Heart right ventricle (tissue), 16 donors: ENCODE results near the gene NDUFS3. TPM values are rescaled to one million over a fixed set of nuclear protein-coding genes. Genes with fewer than 3 reads are reported as not detected.

Source experiments
- ATAC-seq, 8 donors: fragments of 200-7000 bp; cut with Tn5 transposase; one replicate each; pipeline ENCODE4 v1.9.1; 2020; ENCODE audit warnings: mild to moderate bottlenecking in 8 of 8, moderate library complexity in 8 of 8, moderate number of reproducible peaks in 1 of 8
- DNase-seq, 2 donors: peaks; one replicate each; pipeline ENCODE4 v3.0.0-alpha.2; 2020
- H3K27ac ChIP-seq, 10 donors: fragments of 200-600 bp; sonication (generic) in 2 of 10; one replicate each; pipeline versions ENCODE4 v1.5.0 to v1.8.0; 2020 to 2022; ENCODE audit warnings: mild to moderate bottlenecking in 3 of 10
- H3K27me3 ChIP-seq, 7 donors: fragments of 200-600 bp; one replicate each; pipeline ENCODE4 v1.8.0; 2021 to 2022; ENCODE audit warnings: mild to moderate bottlenecking in 2 of 7
- H3K36me3 ChIP-seq, 9 donors: fragments of 200-600 bp; sonication (generic) in 1 of 9; one replicate each; pipeline versions ENCODE4 v1.5.0 to v1.8.0; 2020 to 2022; ENCODE audit warnings: mild to moderate bottlenecking in 2 of 9
- H3K4me1 ChIP-seq, 9 donors: fragments of 200-600 bp; sonication (generic) in 1 of 9; one replicate each; pipeline versions ENCODE4 v1.5.0 to v1.8.0; 2020 to 2022; ENCODE audit warnings: mild to moderate bottlenecking in 4 of 9
- H3K4me3 ChIP-seq, 10 donors: fragments of 200-600 bp; sonication (generic) in 2 of 10; one replicate each; pipeline versions ENCODE4 v1.5.0 to v1.8.0; 2020 to 2022; ENCODE audit warnings: mild to moderate bottlenecking in 7 of 10, moderate library complexity in 2 of 10
- H3K9me3 ChIP-seq, 11 donors: fragments of 200-600 bp in 10 of 11; sonication (generic) in 2 of 11; one replicate each; pipeline versions ENCODE4 v1.5.0 to v1.8.0; 2013 to 2022; ENCODE audit warnings: mild to moderate bottlenecking in 2 of 11, control low read depth in 1 of 11, moderate library complexity in 1 of 11
- WGBS, 2 donors: extraction: QIAGEN DNeasy Blood & Tissue Kit; methylation state at CpG; one replicate each; pipeline ENCODE4 v1.1.7; 2013; ENCODE audit warnings: inconsistent platforms in 1 of 2; 5-methylcytosine and 5-hydroxymethylcytosine counted together
- intact Hi-C, 10 donors: fragments of 100-400 bp; cut with DNase I; formaldehyde crosslinking; loops; one replicate each; pipeline versions ENCODE4 v1.11.1 to v1.14.2; 2022
- polyA plus RNA-seq, 2 donors: library from polyadenylated mRNA; stranded (reverse); fragments of 200-250 nt; gene quantifications; one replicate each; pipeline ENCODE4 v1.2.3, GENCODE V29; 2013
- total RNA-seq, 10 donors: library from RNA; stranded (reverse); fragmentation: NEBNext Ultra II Directional in 3 of 10; extraction: Animal tissue kit (Norgen Biotek cat#: 25700) in 3 of 10; gene quantifications; one replicate each; pipeline versions ENCODE4 v1.2.1 to v1.2.4, GENCODE V29; 2021 to 2023
- TF ChIP-seq, protein P1 (sequence below), 9 donors: fragments of 200-600 bp; sonication (generic) in 2 of 9; IDR thresholded peaks; one replicate each; pipeline versions ENCODE4 v1.5.0 to v1.8.0; 2021 to 2022; ENCODE audit warnings: antibody characterized with exemption in 9 of 9, mild to moderate bottlenecking in 5 of 9, moderate library complexity in 1 of 9
- donor health status: Arrhythmogenic right ventricular cardiomyopathy.
- donor health status: ischemic (EF 13 %, LVEDD 7.1; RV severe dilation, severe dysfunction).
- donor health status: healthy with polysubstance abuse.
- donor health status: DM: no; HTN: yes; CAD: no.
- donor health status: DM: no; HTN: no; CAD: no.
- donor health status: ischemic (EF 25% LVEDD 6.9; RV normal size, moderate dysfunction).
- donor health status: ischemic (EF 25% LVEDD 5.7; RV mildly dilated, moderate dysfunction).
- donor health status: healthy.
- donor health status: DM: yes; HTN: yes; CAD: no.
- donor health status: Ischemic cardiomyopathy.
- donor health status: ischemic (EF 35%, LVEDD 5.7; RV mildly dilated, moderate dysfunction).
- donor health status: nonischemic (EF 11% LVEDD 7.7; RV severe dilation, severe dysfunction).
- donor health status: DM: yes; HTN: yes; CAD: no.
- donor health status: PGD.
- donor health status: ischemic (EF 29% LVEDD 5.4; RV normal size, mild dysfunction).
- donor health status: nonischemic (EF 23%, LVEDD 6.1; RV moderate dilation, normal function).

The NDUFS3 gene
- total and polyA plus RNA-seq, 12 donors, result 171 to 570 (median 294) TPM

DNA sequence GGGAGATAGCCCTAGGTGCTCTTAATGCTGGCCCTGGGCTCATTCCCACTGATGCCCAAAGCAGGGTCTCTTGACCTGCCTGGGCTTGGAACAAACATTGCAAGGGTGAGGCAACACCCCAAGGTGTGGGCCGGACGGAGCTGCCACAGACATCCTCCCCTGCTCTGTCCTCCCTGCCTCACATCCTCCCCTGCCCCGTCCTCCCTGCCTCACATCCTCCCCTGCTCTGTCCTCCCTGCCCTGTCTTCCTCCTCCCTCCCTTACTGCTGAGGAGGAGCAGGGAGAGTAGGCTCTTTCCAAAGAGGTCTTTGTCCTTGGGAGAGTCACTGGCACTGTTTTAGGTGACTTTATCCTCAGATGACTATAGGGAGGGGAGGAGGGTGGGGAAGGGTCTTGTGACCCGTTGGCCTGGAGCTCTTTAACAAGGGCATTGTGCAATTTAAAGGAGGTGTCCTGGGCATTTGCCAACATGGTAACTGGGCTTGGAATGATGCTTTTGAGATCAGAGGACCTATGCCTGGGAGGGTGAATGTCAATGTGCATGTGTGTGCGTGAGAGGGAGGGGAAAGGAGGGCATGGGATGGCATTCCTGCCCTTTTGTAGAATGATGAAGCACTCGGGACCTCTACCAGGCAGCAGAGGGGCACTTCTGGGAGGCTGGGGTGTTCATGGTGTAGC, 8.3 kb downstream of the NDUFS3 start:
- Histone ChIP-seq H3K36me3 (peaks cover 0 to 33% (median 28%) of the 10 kb centered on the region in 9 donors), H3K27me3 (peaks cover 0 to 33% (median 16%) of the 10 kb centered on the region in 7 donors), H3K4me3 (no peak overlapping the region), H3K4me1 (peaks cover 0 to 27% (median 10%) of the 10 kb centered on the region in 9 donors), H3K9me3 (no peaks in the 10 kb centered on the region), H3K27ac (peak overlapping the region in 4 of 10 donors; percentile 9 to 56 (median 38))
- no peak for DNase-seq
- 65 to 70% methylated on average over 6 of the region's 6 CpGs for WGBS, 2 donors
- intact Hi-C loops, result loop anchor here in 1 of 10 donors (10.0 kb wide), 1 partner anchor 748 kb away; no protein-coding TSS in a partner anchor
- ATAC-seq, result no peak
- TF ChIP-seq, protein P1, sequence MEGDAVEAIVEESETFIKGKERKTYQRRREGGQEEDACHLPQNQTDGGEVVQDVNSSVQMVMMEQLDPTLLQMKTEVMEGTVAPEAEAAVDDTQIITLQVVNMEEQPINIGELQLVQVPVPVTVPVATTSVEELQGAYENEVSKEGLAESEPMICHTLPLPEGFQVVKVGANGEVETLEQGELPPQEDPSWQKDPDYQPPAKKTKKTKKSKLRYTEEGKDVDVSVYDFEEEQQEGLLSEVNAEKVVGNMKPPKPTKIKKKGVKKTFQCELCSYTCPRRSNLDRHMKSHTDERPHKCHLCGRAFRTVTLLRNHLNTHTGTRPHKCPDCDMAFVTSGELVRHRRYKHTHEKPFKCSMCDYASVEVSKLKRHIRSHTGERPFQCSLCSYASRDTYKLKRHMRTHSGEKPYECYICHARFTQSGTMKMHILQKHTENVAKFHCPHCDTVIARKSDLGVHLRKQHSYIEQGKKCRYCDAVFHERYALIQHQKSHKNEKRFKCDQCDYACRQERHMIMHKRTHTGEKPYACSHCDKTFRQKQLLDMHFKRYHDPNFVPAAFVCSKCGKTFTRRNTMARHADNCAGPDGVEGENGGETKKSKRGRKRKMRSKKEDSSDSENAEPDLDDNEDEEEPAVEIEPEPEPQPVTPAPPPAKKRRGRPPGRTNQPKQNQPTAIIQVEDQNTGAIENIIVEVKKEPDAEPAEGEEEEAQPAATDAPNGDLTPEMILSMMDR (IDR thresholded peaks at IDR 0.05), result no peak

DNA sequence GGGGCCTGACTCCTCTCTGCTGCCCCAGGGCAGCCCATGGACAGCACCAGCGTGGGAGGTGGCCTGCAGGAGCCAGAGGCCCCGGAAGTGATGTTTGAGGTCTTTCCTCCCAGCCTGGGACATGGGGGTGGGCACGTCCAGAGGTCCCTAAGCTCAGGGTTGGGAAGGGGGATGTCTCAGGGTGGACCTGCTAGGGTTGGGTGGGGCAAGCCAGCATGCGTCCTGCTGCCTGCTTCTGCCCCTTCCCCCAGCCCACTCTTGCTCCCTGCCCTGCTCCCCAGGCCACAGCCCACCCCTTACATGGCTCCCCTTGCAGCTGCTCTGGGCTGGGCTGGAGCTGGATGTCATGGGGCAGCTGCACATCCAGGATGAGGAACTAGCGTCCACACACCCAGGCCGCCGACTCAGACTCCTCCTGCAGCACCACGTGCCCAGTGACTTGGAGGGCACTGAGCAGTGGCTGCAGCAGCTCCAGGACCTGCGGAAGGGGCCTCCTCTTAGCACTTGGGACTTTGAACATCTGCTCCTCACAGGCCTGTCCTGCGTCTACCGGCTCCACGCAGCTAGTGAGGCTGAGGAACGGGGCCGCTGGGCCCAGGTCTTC, 9.0 kb downstream of the NDUFS3 start:
- Histone ChIP-seq H3K4me3 (peak overlapping the region in 1 of 10 donors; percentile 28), H3K27ac (peak overlapping the region in 2 of 10 donors; percentile 9 to 56), H3K9me3 (no peaks in the 10 kb centered on the region), H3K27me3 (peaks cover 0 to 39% (median 23%) of the 10 kb centered on the region in 7 donors), H3K36me3 (peaks cover 0 to 26% (median 21%) of the 10 kb centered on the region in 9 donors), H3K4me1 (peaks cover 0 to 27% (median 10%) of the 10 kb centered on the region in 9 donors)
- ATAC-seq (peak; percentile 18 to 57 (median 48)), DNase-seq (peak; percentile 37 to 48)
- intact Hi-C loops, result loop anchor here in 1 of 10 donors (10.0 kb wide), 1 partner anchor 747 kb away; no protein-coding TSS in a partner anchor
- TF ChIP-seq, protein P1 (IDR thresholded peaks at IDR 0.05), result no peak
- WGBS, 2 donors, result 81% methylated on average over 14 of the region's 14 CpGs

DNA sequence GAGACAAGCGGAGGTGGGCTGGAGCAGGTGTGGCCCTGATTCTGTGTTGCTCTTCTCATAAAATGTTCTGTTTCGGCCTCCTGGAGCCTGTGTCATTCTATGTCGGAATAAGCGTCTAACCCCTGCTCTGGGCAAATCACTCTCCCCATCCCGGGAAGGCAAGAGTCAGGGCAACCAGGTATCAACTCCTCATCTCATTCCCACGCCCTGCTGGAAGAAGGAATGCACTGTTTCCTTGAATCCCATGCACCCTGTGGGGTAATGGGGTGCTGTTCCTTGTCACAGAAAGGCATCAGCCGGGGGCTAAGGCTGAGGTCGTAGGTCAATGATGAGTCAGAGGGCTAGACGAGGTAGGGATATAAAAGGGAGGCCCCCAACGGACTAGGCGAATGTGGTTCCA, 10.2 kb downstream of the NDUFS3 start:
- DNase-seq (no peak), ATAC-seq (no peak)
- Histone ChIP-seq H3K36me3 (peaks cover 0 to 14% (median 11%) of the 10 kb centered on the region in 9 donors), H3K27ac (peak overlapping the region in 1 of 10 donors; percentile 16), H3K4me3 (peak overlapping the region in 6 of 10 donors; percentile 21 to 51 (median 44)), H3K4me1 (peaks cover 2 to 36% (median 16%) of the 10 kb centered on the region in 9 donors), H3K27me3 (peaks cover 0 to 52% (median 36%) of the 10 kb centered on the region in 7 donors), H3K9me3 (no peaks in the 10 kb centered on the region)
- intact Hi-C loops, result loop anchor here in 1 of 10 donors (10.0 kb wide), 1 partner anchor 746 kb away; no protein-coding TSS in a partner anchor
- TF ChIP-seq, protein P1 (IDR thresholded peaks at IDR 0.05), result no peak
- WGBS, 2 donors, result 82 to 86% methylated on average over 11 of the region's 11 CpGs

DNA sequence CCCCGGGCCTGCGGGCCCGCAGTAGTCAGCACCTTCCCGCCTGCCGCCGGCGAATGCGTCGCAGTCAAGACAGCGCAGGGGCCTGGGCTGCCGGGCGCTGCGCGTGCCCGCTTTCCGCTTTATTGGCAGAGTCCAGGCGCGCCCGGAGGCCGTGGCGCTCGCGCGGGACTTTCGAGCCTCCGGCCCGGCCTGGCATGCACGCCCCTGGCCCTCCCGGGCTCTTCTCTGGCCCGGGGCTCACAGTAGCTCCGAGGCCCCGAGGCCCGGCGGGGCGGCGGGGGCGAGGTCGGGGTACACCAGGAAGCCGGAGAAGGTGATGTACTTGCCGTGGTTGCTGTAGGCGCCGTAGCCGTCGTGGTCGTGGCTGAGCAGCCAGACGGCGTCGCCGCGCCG, 10.7 kb downstream of the NDUFS3 start:
- Histone ChIP-seq H3K9me3 (no peaks in the 10 kb centered on the region), H3K36me3 (peaks cover 0 to 9% (median 6%) of the 10 kb centered on the region in 9 donors), H3K27ac (peak overlapping the region in 1 of 10 donors; percentile 16), H3K4me1 (peaks cover 2 to 40% (median 20%) of the 10 kb centered on the region in 9 donors), H3K27me3 (peaks cover 0 to 57% (median 40%) of the 10 kb centered on the region in 7 donors), H3K4me3 (peak overlapping the region in 9 of 10 donors; percentile 17 to 51 (median 42))
- TF ChIP-seq, protein P1 (IDR thresholded peaks at IDR 0.05), result no peak
- intact Hi-C loops, result loop anchor here in 1 of 10 donors (10.0 kb wide), 1 partner anchor 745 kb away; no protein-coding TSS in a partner anchor
- ATAC-seq, result peak in 1 of 8 donors; percentile 6
- DNase-seq, result no peak
- WGBS, 2 donors, result 26 to 40% methylated on average over 51 of the region's 51 CpGs
